Progenitor cell of endocrine pancreas (in vitro differentiated cells): ENCODE measurements around the gene PHF12. TPM values are rescaled to one million over a fixed set of nuclear protein-coding genes. Genes with fewer than 3 reads are reported as not detected.

ENCODE experiments used
- DNase-seq: peaks from one replicate; pipeline ENCODE4 v3.0.0; 2021; ENCODE audit warnings: low spot score; ENCODE audit not compliant: unreplicated experiment
- H3K27ac Mint-ChIP-seq: 2 replicates; pipeline ENCODE4 v1.8.0; 2021; ENCODE audit warnings: mild to moderate bottlenecking, moderate library complexity, mixed read lengths
- H3K27me3 Mint-ChIP-seq: 2 replicates; pipeline ENCODE4 v1.8.0; 2021; ENCODE audit warnings: mixed read lengths
- H3K36me3 Mint-ChIP-seq: 2 replicates; pipeline ENCODE4 v1.8.0; 2022; ENCODE audit warnings: mixed read lengths; ENCODE audit not compliant: insufficient read depth
- H3K4me1 Mint-ChIP-seq: 2 replicates; pipeline ENCODE4 v1.8.0; 2021; ENCODE audit warnings: low read depth, mixed read lengths
- H3K4me3 Mint-ChIP-seq: 2 replicates; pipeline ENCODE4 v1.8.0; 2021; ENCODE audit warnings: low read depth, mild to moderate bottlenecking, moderate library complexity, mixed read lengths
- H3K9me3 Mint-ChIP-seq: 2 replicates; pipeline ENCODE4 v1.8.0; 2021; ENCODE audit warnings: low read depth, mixed read lengths
- CTCF ChIP-seq: fragments of 200-600 bp; sonication (generic); IDR thresholded peaks from one replicate; pipeline ENCODE4 v1.5.0; 2021; ENCODE audit warnings: antibody characterized with exemption, mild to moderate bottlenecking; ENCODE audit not compliant: unreplicated experiment
- total RNA-seq: library from RNA; stranded (reverse); gene quantifications from 2 replicates; pipeline ENCODE4 v1.2.1, GENCODE V29; 2021

The PHF12 gene
- total RNA-seq, 1 donor from 2014 or later: 71.8 TPM

GRCh38 chr17:28993645-28994426, 42.5 kb upstream of the PHF12 start:
- DNase-seq: no peak
- H3K4me1 Mint-ChIP-seq: no peaks in the 10 kb centered on the region
- H3K27me3 Mint-ChIP-seq: peaks cover 13% of the 10 kb centered on the region
- no peak overlapping the region for H3K27ac Mint-ChIP-seq
- TF ChIP-seq CTCF: no peak
- H3K4me3 Mint-ChIP-seq: no peak overlapping the region
- H3K9me3 Mint-ChIP-seq: no peaks in the 10 kb centered on the region
- no peaks in the 10 kb centered on the region for H3K36me3 Mint-ChIP-seq

GRCh38 chr17:28992625-28993600, 41.6 kb upstream of the PHF12 start:
- H3K36me3 Mint-ChIP-seq: no peaks in the 10 kb centered on the region

GRCh38 chr17:28992185-28992584, 40.9 kb upstream of the PHF12 start:
- no peak for TF ChIP-seq CTCF
- Mint-ChIP-seq H3K4me3 (no peak overlapping the region), H3K9me3 (no peaks in the 10 kb centered on the region), H3K36me3 (no peaks in the 10 kb centered on the region), H3K4me1 (peaks cover 6% of the 10 kb centered on the region), H3K27me3 (peaks cover 14% of the 10 kb centered on the region), H3K27ac (no peak overlapping the region)
- DNase-seq: no peak

More at GRCh38 chr17:28992625-28993600, 41.6 kb upstream of the PHF12 start:
- H3K4me3 Mint-ChIP-seq: no peak overlapping the region
- H3K9me3 Mint-ChIP-seq: no peaks in the 10 kb centered on the region
- peaks cover 14% of the 10 kb centered on the region for H3K27me3 Mint-ChIP-seq
- DNase-seq: no peak
- no peak for TF ChIP-seq CTCF
- no peak overlapping the region for H3K27ac Mint-ChIP-seq
- H3K4me1 Mint-ChIP-seq: peaks cover 2% of the 10 kb centered on the region

DNA sequence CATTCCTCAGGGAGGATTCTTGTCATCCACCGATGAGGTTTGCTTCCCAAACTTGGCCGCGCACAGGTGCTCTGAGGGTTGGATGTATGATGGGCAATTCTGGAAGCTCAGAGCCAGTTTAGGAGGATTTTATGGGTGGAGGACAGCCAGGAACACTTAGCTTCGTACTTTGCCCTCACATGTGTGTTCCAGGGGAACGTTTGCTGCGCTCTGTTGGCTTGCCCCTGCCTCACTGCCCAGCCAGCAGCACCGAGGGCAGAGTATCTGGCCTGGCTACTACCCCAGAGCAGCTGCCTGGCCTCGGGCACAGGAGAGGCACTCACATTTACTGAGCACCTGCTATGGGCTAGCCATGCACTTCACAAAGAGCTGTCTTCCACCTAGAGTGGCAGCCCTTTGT, 40.5 kb upstream of the PHF12 start:
- Mint-ChIP-seq H3K27me3 (peaks cover 10% of the 10 kb centered on the region), H3K27ac (no peak overlapping the region), H3K36me3 (no peaks in the 10 kb centered on the region), H3K4me3 (no peak overlapping the region), H3K9me3 (no peaks in the 10 kb centered on the region), H3K4me1 (peaks cover 7% of the 10 kb centered on the region)
- TF ChIP-seq CTCF: no peak
- DNase-seq: no peak

- Mint-ChIP-seq H3K27ac (no peak overlapping the region), H3K36me3 (no peaks in the 10 kb centered on the region), H3K4me3 (no peak overlapping the region), H3K4me1 (peaks cover 16% of the 10 kb centered on the region), H3K27me3 (peaks cover 23% of the 10 kb centered on the region), H3K9me3 (no peaks in the 10 kb centered on the region)
- TF ChIP-seq CTCF: no peak
- no peak for DNase-seq
Observed at GRCh38 chr17:28989028-28989427, 37.7 kb upstream of the PHF12 start.
